Measurements from ENCODE around the gene ALDH18A1.

ALDH18A1 gene

DNA sequence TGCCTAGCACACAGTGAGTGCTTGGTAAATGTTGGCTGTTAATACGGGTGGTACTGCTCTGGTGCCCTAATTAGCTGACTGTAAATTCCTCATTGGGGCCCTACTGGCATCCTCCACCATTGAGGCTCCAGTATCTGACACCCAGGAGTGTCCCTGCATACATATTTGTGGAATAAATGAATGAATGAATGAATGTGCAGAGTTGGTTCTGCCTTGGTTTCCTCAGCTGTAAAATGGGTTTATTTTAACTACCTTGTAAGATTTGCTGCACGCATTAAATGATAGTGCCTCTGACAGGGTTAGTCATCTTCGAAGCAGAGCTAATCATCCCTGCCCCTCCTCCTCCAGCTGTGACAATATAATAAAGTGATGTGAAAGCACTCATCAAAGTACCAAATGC, 45.8 kb downstream of the ALDH18A1 start:
- no peak overlapping the region for H3K4me3 ChIP-seq (ENCODE audit: low read depth, low read length)
- TF ChIP-seq, protein P1, sequence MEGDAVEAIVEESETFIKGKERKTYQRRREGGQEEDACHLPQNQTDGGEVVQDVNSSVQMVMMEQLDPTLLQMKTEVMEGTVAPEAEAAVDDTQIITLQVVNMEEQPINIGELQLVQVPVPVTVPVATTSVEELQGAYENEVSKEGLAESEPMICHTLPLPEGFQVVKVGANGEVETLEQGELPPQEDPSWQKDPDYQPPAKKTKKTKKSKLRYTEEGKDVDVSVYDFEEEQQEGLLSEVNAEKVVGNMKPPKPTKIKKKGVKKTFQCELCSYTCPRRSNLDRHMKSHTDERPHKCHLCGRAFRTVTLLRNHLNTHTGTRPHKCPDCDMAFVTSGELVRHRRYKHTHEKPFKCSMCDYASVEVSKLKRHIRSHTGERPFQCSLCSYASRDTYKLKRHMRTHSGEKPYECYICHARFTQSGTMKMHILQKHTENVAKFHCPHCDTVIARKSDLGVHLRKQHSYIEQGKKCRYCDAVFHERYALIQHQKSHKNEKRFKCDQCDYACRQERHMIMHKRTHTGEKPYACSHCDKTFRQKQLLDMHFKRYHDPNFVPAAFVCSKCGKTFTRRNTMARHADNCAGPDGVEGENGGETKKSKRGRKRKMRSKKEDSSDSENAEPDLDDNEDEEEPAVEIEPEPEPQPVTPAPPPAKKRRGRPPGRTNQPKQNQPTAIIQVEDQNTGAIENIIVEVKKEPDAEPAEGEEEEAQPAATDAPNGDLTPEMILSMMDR (IDR thresholded peaks at IDR 0.05; ENCODE audit: low read depth, low read length, missing control alignments): no peak
- no peak for DNase-seq (ENCODE audit: low read depth)

DNA sequence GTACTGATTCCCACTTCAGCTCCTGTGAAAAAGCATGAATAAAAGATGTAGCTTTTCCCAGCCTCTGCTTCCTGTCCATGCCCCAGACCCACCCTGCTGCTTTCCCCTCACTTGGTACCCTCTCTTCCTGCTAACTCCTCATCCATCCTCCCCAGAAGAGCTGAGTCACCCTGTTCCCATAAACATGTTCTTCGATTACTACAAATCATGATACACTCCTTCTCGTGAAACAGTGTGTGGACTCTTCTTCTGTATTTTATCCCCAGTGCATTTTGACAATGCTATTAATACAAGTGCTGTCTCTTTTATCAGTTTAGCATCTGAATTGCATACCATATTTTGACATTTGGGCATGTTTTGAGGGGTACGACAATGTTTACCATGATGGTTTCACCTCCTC, 49.6 kb downstream of the ALDH18A1 start:
- TF ChIP-seq, protein P1 (IDR thresholded peaks at IDR 0.05; ENCODE audit: low read depth, low read length, missing control alignments): no peak
- DNase-seq (ENCODE audit: low read depth): no peak
- no peak overlapping the region for H3K4me3 ChIP-seq (ENCODE audit: low read depth, low read length)

DNA sequence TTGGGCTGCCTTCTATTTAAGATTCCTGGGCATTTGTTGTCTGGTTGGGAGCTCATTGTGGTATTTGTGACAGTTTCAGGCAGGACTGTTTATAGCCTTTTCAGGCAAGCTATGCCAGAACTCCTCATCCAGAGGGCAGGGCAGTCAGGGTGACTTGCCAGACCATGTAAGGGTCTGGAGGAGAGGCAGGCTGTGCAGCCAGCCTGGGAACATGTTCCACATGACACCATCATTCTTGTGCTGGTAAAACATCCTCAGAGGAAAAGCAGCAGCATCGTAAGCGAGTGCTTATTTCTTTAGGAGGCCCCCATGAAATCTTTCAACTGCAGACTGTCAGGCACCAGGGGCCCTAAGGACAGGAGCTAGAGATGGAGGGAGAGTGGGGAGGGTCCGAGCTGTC, 51.3 kb downstream of the ALDH18A1 start:
- H3K4me3 ChIP-seq (ENCODE audit: low read depth, low read length): no peak overlapping the region
- TF ChIP-seq, protein P1 (IDR thresholded peaks at IDR 0.05; ENCODE audit: low read depth, low read length, missing control alignments): no peak
- DNase-seq (ENCODE audit: low read depth): no peak

DNA sequence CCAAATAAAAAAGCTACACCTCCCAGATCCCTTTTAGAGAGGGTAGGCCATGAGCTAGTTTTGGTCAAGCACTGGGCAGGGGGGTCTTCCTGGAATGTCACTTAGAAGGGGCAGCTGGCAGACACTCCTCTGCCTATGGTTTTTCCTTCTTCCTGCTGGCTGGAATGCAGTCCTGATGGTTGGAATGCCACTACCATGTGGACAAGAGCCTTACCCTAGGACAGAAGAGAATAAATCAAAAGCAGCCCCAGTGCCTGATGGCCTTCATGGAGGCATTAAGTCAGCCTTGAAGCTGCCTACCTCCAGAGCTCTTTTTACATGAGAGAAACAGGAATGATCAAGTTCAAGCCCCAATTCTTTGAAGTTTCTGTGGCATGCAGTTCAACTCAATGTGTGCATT, 51.9 kb downstream of the ALDH18A1 start:
- H3K4me3 ChIP-seq (ENCODE audit: low read depth, low read length): no peak overlapping the region
- TF ChIP-seq, protein P1 (IDR thresholded peaks at IDR 0.05; ENCODE audit: low read depth, low read length, missing control alignments): no peak
- no peak for DNase-seq (ENCODE audit: low read depth)

DNA sequence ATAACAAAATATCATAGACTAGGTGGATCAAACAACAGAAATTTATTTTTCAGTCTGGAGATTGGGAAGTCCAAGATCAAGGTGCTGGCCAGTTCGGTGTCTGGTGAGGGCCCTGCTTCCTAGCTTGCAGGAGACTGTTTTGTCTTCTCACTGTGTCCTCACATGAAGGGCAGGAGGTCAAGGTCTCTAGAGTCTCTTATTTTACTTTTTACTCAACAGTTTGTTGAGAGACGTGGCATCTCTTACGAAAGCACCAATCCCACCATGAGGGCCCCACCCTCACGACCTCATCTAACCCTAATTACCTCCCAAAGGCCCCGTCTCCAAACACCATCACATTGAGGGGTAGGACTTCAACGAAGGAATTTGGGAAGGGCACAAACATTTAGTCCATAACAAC, 54.1 kb downstream of the ALDH18A1 start:
- DNase-seq (ENCODE audit: low read depth): no peak
- TF ChIP-seq, protein P1 (IDR thresholded peaks at IDR 0.05; ENCODE audit: low read depth, low read length, missing control alignments): no peak

DNA sequence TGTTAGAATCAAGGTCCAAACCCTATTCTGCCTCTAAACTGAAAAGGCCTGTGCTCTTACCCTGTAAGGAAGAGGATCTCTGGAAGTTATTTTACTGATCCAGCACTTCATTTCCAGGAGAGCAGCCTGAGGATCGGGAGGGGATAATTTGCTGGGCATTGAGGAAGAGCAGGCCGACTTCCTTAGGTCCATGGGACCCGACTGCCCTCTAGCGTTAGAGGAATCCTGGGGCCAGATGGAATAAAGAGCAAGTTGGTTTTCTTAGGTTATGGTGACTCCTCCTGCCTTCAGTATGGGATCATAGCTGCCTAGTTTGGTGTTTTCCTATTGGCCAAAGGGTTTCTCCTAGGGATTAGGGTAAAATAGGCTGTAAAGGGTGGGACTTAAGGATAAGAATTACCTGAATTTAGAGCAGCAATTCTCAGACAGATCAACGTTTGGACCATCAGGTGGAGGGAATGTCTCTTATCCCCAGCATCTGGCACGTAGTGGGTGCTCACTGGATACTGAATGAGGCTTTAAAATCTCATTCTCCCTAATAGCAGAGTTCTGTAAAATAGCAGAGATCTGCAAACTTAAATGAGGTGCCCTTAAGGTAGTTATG, 55.3 kb downstream of the ALDH18A1 start:
- H3K4me3 ChIP-seq (ENCODE audit: low read depth, low read length): no peak overlapping the region
- TF ChIP-seq, protein P1 (IDR thresholded peaks at IDR 0.05; ENCODE audit: low read depth, low read length, missing control alignments): peak; percentile 92
- peak; percentile 30 for DNase-seq (ENCODE audit: low read depth)

More for the DNA sequence above, 54.1 kb downstream of the ALDH18A1 start:
- no peak overlapping the region for H3K4me3 ChIP-seq (ENCODE audit: low read depth, low read length)

DNA sequence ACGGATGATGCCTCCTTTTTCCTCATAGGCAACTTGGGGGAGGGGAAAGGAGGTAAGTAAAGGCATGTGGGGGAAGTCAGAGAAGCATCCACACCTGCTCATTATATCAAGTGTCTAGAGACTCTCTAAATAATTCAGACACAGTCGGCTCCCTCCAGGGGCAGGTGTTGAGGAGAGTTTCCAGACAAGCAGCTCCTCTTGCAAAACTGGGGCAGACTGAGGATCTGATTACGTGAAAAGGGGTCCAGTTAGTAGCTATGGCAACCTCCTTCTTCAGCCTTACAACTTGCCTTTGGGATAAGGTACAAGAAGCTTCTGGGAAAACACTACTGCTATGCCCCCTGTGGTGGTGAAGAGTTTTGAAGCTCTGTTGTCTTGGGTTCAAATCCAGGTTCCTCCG, 56.4 kb downstream of the ALDH18A1 start:
- no peak overlapping the region for H3K4me3 ChIP-seq (ENCODE audit: low read depth, low read length)
- TF ChIP-seq, protein P1 (IDR thresholded peaks at IDR 0.05; ENCODE audit: low read depth, low read length, missing control alignments): no peak
- DNase-seq (ENCODE audit: low read depth): no peak

All from GM12864 (cell line).